GM12872 (cell line): ENCODE measurements around the gene TBC1D8.

Source experiments
- TF ChIP-seq, protein P1 (sequence below): IDR thresholded peaks from 3 replicates; pipeline ENCODE4 v1.5.1; 2011; ENCODE audit warnings: low read depth, mild to moderate bottlenecking, low read length, moderate library complexity; ENCODE audit not compliant: insufficient read depth

Gene TBC1D8

DNA sequence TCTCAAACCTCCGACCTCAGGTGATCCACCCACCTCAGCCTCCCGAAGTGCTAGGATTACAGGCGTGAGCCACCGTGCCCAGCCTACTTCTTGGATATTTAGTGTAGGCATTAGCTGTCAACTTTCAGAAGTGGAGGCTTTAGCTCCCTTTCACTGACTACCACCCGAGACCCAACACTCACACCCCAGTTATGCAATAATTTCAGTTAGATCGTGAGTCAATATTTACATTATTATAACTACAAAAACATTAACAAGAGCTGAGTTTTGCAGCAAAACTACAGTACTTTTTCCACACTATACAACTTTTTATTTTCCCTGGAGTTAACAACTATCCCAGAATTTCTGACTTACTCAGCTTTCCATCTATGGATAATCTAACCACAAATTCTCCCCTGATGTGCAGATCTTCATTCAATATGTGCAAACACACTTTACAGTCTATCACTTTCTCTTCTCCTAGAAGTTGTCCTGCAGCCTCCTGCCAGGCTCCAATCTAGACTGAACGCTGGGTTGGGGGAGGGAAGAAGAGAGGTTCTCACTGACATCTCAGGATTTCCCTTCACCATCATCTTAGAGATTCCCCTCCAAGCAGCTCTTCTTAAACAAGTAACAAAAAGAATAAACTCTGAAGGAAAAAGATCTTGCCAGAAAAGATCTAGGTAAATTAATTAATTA lies 10.1 kb downstream of the TBC1D8 start:
- TF ChIP-seq, protein P1, sequence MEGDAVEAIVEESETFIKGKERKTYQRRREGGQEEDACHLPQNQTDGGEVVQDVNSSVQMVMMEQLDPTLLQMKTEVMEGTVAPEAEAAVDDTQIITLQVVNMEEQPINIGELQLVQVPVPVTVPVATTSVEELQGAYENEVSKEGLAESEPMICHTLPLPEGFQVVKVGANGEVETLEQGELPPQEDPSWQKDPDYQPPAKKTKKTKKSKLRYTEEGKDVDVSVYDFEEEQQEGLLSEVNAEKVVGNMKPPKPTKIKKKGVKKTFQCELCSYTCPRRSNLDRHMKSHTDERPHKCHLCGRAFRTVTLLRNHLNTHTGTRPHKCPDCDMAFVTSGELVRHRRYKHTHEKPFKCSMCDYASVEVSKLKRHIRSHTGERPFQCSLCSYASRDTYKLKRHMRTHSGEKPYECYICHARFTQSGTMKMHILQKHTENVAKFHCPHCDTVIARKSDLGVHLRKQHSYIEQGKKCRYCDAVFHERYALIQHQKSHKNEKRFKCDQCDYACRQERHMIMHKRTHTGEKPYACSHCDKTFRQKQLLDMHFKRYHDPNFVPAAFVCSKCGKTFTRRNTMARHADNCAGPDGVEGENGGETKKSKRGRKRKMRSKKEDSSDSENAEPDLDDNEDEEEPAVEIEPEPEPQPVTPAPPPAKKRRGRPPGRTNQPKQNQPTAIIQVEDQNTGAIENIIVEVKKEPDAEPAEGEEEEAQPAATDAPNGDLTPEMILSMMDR = no peak

DNA sequence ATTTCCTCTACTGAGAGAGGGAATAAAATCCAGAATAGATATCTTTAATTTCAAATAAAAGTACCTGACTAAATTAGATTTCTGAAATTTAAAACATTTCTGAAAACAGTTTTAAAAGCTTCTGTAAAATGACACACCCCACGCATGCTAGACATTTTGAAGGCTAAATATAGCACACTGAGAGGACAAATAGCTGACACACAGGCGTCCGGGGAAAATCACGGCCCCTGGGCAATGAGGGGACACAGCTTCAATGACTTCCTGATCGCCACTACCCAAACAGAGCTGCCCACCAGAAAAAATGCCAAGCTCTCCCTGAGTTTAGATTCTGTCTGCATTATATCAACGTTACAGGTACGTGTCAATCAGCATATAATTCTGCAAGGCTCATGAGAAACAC lies 10.9 kb downstream of the TBC1D8 start:
- TF ChIP-seq, protein P1 = no peak

DNA sequence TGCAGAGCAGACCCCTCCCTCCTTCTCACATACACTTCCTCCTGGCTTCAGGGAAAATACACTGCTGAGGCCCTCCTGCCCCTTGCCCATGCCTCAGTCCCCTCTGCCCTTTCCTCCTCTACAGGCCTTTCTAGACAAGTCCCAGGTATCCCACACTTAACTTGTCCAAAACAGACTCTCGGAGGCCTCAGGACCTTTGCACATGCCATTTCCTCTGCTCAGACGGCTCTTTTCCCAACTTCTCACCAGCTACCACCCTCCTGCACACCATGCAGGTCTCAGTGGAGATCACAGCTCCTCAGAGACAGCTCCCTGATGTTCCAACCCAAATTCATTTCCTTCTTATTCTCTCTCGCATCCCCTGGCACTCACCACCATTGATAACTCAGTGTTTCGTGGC lies 11.7 kb downstream of the TBC1D8 start:
- TF ChIP-seq, protein P1 = no peak

DNA sequence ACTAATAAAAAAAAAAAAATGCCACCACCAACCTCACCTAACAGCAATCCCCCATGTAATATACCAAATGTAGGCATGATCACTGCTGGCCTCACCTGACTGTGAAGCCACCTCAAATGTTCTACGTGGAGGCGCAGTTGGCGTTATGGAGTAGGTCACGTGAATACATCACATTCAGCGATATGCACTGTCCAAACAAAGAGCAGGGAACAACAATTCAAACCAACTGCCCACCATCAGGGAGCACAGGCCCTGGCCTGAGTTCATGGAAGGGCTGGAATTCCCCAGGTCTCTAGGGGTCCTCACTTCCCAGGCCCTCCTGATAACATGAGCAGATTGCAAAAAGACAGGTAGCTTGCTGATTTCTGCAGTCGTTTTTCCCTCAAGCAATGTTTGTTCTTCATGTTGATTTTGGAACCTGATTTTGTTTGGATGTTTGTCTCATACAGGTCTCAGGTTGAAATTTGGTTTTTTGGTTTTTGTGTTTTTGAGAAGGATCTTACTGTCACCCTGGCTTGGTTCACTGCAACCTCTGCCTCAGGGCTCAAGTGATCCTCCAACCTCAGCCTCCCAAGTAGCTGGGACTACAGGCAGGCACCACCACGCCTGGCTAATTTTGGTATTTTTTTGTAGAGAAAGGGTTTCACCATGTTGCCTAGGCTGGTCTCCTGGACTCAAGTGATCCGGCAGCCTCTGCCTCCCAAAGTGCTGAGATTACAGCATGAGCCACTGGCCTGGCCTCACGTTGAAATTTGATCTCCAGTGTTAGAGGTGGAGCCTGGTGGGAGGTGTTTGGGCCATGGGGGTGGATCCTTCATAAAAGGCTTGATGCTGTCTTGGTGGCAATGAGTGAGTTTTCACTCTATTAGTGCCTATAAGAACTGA lies 15.5 kb downstream of the TBC1D8 start:
- TF ChIP-seq, protein P1 = no peak

DNA sequence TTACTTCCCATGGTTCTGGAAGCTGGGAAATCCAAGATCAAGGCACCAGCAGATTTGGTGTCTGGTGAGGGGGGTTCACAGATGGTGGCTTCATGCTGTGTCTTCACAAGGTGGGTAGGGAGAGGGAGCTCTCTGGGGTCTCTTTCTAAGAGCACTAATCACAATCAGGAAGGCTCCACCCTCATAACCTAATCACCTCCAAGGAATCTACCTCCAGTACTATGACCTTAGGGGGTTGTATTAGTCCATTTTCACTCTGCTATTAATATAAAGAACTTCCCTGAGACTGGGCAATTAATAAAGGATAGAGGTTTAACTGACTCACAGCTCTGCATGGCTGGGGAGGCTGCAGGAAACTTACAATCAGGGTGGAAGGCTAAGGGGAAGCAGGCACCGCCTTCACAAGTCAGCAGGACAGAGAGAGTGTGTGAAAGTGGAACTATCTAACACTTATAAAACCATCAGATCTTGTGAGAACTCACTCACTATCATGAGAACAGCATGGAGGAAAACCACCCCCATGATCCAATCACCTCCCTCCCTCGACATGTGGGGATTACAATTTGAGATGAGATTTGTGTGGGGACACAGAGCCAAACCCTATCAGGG lies 17.6 kb downstream of the TBC1D8 start:
- TF ChIP-seq, protein P1 = no peak

DNA sequence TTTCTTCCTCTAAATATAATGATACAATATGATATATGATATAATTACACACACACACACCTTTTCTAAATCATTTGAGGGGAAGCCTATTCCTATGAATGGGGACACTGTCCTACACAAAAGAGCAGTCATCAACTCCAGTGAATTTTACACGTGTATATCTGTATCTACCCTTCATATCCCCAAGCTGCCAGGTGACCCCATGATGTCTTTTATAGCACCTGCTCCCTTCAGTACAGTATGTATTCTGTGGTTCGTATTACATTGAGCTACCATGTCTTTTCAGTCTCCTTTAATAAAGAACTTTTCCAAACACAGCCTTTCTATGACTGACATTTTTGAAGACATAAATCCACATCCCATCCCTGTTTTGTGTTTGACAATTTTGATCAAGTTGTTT lies 19.0 kb downstream of the TBC1D8 start:
- TF ChIP-seq, protein P1 = no peak

DNA sequence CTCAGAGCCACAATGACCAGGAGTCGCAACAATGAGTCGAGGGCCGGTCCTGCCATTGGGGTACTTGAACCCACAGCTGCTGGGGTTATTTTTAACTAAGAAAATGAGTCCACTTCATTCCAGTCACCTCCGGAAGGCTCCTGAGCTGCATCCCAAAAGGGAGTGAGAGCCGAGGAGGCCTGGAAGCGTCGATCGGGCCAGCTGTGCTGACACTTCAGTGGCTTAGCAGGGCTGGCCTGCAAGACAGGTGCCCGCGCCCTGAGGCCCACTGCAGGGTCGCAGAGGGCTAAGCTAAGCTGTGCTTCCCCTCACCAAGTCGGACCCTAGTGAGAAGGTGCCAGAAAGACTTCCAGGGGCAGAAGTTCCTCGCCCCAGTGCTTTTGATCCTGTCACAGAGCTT lies 21.1 kb downstream of the TBC1D8 start:
- TF ChIP-seq, protein P1 = no peak
